GM12864 (cell line): ENCODE measurements around the gene GAN.

Experiments used
- DNase-seq: peaks from one replicate; pipeline ENCODE4 v3.0.0-alpha.2; 2011; ENCODE audit warnings: low read depth
- H3K4me3 ChIP-seq: 2 replicates; pipeline ENCODE4 v1.5.1; 2011; ENCODE audit warnings: mild to moderate bottlenecking, low read depth, low read length, control low read depth
- CTCF ChIP-seq: IDR thresholded peaks from 2 replicates; pipeline ENCODE4 v1.5.1; 2011; ENCODE audit warnings: low read depth, mild to moderate bottlenecking, moderate library complexity, low read length, control low read depth, inconsistent platforms; ENCODE audit errors: missing control alignments

The GAN gene

GRCh38 chr16:81366316-81366932 is 51.7 kb downstream of the GAN start:
- TF ChIP-seq CTCF = peak; percentile 53
- no peak for DNase-seq
- H3K4me3 ChIP-seq = no peak overlapping the region

- no peak overlapping the region for H3K4me3 ChIP-seq
- TF ChIP-seq CTCF = no peak
- DNase-seq = no peak
Observed at GRCh38 chr16:81367821-81368220, 53.1 kb downstream of the GAN start.

- no peak for TF ChIP-seq CTCF
- no peak for DNase-seq
- no peak overlapping the region for H3K4me3 ChIP-seq
Observed at GRCh38 chr16:81369888-81370504, 55.2 kb downstream of the GAN start.

GRCh38 chr16:81371106-81371505 is 56.3 kb downstream of the GAN start:
- DNase-seq = no peak
- H3K4me3 ChIP-seq = no peak overlapping the region
- no peak for TF ChIP-seq CTCF

- no peak for DNase-seq
- no peak for TF ChIP-seq CTCF
- no peak overlapping the region for H3K4me3 ChIP-seq
Observed at GRCh38 chr16:81374550-81374949, 59.8 kb downstream of the GAN start.

GRCh38 chr16:81376880-81377279 is 62.1 kb downstream of the GAN start:
- no peak for DNase-seq
- TF ChIP-seq CTCF = no peak
- H3K4me3 ChIP-seq = no peak overlapping the region

GRCh38 chr16:81378049-81378448 is 63.3 kb downstream of the GAN start:
- no peak for DNase-seq
- TF ChIP-seq CTCF = no peak
- H3K4me3 ChIP-seq = no peak overlapping the region
